Dermis microvascular lymphatic vessel endothelial cell (primary cell): Measurements from ENCODE around the gene ZFP36. TPM values are rescaled to one million over a fixed set of nuclear protein-coding genes. Genes with fewer than 3 reads are reported as not detected.

ENCODE experiments used
- DNase-seq, 2 donors: peaks; one replicate each; pipeline versions ENCODE4 v3.0.0 to v3.0.0-alpha.2; 2010; ENCODE audit warnings: low read depth in 2 of 2
- total RNA-seq: library from RNA; depleted of rRNA; stranded (reverse); fragments of >200 nt; gene quantifications from 2 replicates; pipeline ENCODE4 v1.2.1, GENCODE V29; 2014

The ZFP36 gene
- total RNA-seq, 1 donor from 2014 or later: 0.64 TPM

DNA sequence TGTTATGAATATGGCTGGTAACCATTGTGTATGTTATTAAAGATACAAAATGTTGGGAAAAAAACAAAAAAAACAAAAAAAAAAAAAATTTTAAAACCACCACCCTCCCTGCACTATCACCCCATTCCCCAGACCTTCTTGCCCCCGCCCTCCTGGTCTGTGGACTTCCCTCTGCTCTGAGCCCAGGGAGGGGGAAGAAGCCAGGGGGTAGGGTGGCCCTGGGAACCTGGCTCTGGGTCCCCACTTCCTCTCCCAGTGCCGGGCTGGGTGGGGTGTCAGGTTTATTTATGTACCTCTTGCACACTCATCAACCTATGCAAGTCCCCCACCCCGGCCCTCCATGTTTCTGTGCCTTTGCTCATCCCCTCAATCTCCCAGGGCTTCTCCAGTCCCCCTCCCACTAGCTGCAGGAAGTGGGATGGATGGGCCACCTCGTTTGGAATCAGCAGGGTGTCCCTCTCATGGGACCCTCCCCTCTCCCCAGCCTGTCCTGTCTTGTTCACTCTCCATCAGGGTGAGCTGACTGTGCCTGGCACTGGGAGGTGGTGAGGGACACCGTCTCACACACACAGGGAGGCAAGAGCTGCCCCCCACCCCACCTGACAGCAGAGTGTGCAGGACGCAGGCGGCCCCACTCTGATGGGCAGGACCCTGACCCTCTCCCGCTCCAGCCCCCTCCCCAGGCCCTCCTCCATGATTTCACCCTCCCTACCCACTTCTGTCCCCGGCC lies 21.6 kb upstream of the ZFP36 start:
- no peak for DNase-seq

DNA sequence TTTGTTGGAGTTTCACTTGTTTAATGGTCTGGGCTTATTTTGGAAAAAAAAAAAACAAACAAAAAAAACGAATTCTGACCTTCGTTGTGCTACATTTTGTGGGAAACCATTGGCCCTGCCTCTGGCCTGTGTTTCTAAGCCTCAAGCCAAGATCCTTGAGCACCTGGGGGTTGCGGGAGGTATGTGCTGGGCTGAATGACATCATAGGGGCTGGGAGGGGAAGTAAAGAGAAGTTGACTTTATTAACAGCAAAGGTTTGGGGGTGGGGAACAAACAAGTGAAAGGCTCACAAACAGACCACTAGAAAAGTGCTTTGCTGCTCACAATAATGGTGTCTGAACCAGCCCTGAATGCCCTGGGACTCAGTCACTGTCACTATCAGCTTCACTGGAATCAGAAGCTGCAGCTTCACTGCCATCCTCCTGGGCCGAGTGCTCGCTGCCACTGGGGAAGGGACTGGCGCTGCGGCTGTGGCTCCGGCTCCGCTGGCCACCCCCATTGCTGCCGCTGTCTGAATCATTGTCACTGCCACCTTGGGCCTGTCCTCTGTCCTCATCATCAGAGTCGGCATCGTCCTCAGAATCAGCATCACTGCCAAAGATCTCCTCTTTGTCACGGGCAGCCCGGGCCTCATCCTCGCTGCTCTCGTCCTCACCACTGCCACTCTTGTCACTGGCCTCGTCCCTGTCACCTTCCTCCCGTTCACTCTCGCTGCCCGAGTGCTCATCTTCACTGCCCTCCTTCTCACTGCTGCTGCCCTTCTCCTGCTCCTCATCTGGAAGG lies 20.8 kb upstream of the ZFP36 start:
- DNase-seq: no peak

DNA sequence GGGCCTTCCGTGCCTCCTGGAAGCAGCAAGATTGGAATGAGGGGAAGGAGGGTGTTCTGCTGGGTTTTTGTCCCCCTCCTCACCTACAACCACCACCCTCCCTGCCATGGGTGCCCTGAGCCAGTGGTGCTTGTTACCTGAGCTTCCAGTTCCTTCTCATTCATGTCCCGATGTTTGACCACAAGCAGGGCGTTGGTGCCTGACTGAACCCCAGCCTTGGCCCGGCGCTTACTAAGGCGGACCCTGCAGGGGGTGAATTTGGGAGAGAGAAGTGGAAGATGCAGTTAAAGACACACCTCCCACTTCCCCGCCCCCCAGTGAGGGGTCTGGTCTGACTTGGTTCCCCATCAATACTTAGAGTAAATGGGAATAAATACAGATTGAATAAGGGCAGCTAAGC lies 20.1 kb upstream of the ZFP36 start:
- no peak for DNase-seq

DNA sequence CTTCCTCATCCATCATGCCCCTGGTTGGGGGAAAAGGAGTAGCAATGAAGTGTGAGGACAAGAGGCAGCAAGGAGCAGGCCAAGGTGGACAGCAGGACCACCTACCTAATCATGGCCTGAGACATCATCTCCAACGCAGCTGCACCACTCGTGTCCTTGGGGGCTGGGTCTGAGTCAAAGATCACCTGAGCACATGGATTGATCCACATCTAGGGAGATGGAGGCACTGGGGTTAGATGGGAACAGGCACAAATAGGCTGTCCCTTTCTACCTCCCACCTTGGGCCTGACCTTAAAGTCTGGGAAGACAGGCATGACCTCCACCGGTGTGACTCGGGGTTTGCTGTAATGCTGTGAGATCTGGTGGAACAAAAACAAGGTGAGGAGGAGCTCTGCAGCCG lies 18.0 kb upstream of the ZFP36 start:
- no peak for DNase-seq

DNA sequence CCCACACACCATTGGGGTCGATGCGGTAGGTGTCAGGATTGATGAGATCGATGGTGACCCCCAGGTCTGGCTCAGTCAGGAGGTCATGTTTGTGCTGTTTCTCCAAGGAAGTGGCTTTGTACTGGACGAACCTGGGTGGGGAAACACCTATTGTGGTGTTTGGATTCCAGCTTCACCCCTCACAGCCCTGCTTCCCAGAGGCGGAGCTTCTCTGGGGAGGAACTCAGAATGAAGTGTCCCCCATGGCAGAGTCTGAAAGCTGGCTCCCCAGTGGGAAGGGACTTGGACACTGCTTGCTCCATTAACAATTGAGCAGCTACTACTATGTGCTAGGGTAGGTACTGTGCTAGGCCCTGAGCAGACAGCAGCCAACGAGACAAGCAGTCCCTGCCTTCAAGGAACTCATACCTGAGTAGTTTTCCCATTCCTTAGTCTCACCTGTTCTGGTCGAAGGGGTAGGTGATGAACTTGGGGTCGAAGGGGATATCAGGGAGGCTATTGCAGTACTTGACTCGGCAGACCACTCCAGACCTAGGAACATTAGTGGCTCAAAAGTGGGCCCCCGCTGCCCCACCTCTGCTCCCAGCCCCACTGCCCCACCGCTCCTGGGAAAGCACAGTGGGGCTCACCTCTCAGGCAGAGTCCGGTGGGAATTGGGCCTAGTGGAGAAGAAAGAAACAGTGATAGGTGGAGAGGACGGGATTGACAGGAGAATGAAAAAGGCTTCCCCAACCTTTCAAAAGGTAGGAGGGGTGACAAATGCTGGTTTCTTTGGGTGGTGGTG lies 16.8 kb upstream of the ZFP36 start:
- DNase-seq: no peak

DNA sequence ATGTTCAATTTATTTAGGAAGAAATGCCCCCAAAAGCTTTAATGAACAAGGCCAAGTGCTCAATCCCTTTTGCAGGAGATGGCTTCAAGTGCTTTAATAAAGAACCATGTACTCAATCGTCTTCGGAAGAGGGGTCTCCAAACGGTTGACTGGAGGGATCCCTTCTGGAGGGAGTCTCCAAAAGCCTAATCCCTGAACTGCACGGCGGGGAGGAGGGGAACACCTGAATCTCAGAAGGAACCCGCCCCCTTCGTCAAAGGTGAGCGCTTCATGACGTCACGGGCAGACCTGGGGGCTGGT lies 16.2 kb upstream of the ZFP36 start:
- DNase-seq: no peak

DNA sequence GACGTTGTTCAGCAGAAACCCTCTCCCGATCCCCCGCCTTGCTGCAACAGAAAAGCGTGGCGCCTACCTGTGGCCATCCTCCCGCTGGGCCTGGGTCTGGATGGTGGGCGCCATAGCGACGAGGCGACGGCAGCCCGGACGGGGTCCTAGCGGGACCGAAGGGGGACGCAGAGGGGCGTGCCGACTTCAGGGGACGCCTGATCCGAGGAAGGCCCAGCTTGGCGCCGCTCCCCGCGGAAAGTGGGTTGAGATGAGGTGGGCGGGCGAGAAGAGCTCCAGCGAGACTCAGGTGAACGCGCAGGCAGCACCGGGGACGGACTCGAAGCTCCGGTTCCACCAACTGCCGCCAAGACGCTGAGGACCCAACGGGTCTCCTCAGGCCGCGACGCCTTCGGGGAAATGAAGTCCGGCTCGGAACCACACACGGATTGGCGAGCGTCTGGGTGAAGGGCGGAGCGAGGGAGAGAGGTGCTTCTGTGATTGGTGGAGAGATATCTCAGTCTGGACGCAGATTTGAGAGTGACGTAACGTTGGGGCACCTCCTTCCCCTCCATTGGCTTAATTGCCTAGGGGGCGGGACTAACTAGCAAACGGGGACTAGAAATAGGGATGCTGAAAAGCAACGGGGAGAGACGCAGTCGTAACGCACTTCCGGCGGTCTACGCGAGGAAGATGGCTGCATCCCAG lies 15.8 kb upstream of the ZFP36 start, which contains the start of the genes MED29 and PAF1:
Gene MED29, plus strand, starts transcription at position 628 of the 687 bp plus-strand sequence. Its CDS starts 45 bp downstream, at position 673.
Gene PAF1, minus strand, starts transcription at position 356 of the 687 bp plus-strand sequence. Its CDS starts 242 bp downstream, at position 114.
- DNase-seq: peak; percentile 99 to 100

DNA sequence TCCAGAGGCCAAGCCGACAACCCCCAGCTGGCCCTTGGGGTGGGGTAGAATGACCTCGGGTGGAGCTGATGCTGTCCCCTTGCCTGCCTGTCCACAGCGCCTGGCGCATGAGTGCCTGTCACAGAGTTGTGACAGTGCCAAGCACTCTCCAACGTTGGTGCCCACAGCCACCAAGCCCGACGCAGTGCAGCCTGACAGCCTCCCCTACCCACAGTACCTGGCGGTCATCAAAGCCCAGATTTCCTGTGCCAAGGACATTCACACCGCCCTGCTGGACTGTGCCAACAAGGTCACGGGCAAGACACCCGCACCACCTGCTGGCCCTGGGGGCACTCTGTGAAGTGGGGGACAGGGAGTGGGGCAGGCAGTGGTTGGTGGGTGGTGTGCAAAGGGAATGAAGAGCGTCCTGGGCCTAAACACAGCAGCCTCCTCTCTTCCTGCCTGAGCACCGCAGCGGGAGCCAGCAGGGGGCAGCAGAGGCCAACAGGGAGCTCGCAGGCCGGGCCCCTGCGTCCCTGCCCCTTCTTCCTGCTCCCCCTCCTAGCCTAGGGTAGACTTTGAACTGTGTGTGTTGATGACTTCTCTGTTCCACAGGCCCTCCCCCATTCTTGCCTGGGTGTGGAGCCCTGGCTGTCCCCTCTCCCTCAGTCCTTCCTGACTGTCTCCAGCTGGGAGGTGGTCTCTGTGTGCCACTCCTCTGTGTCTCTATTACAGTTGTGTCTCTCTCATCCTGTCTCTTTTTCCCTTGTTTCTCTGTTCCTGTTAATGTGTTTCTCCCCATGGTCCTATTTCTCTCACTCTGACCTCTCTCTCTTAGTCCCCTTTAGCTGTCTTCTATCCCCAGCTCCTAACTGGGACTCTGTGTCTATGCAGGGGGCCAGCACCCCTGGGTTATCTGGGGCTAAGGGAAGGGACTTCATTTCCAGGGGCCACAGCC lies 9.0 kb upstream of the ZFP36 start:
- peak; percentile 65 to 85 for DNase-seq

DNA sequence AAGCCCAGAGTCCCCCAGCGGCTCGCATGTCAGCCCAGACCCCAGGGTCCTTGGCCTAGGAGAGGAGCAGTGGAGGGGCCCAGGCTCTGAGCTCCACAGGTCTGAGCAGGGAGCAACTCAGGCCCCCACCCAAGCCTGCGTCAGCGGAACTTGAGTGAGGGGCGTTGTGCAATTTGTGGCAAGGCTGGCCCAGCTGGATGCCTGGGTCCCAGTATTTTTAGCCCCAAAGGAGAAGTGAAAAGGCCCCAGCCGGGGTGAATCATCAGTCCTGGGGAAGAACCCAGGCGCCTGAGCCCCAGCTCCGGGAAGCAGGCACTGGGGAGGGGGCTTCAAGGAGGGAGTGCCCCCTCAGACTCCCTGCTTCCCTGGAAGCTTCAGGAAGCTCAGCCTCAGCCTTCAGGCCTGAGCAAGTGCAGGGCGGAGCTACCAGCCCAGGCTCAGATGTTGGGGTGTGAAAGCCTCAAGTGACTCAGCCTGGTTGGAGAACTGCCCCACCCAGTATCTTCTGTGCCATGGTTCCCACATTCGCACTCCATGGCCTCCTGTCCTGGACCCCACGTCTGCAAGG lies 8.3 kb upstream of the ZFP36 start:
- no peak for DNase-seq

DNA sequence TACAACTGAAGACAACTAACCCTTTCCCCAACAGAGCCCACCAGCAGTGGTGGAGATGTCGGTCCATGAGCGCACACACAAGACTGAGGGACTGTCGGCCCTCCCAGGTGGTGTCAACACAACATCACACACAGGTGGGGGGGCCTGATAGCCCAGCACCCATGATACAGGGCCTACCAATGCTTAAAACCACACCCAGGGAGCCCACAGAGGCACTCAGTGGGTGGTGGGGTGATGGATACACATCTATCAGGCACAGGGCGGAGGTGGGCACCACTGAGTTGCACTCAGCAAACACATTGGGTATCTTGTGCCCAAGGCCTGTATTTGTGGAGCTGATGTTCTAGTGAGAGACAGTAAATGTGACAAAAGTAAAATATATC lies 7.0 kb upstream of the ZFP36 start:
- no peak for DNase-seq

DNA sequence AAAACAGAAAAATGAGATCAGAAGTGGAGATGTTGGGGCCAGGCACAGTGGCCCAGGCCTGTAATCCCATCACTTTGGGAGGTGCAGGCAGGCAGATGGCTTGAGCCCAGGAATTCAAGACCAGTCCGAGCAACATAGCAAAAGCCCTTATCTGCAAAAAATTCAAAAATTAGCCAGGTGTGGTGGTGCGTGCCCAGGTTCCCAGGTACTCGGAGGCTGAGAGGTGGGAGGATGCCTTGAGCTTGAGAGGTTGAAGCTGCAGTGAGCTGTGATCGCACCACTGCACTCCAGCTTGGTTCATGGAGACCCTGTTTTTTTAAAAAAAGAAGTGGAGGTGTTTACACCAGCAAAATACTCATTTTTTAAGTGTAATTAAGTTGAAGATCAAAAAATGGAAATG lies 6.6 kb upstream of the ZFP36 start:
- DNase-seq: no peak

DNA sequence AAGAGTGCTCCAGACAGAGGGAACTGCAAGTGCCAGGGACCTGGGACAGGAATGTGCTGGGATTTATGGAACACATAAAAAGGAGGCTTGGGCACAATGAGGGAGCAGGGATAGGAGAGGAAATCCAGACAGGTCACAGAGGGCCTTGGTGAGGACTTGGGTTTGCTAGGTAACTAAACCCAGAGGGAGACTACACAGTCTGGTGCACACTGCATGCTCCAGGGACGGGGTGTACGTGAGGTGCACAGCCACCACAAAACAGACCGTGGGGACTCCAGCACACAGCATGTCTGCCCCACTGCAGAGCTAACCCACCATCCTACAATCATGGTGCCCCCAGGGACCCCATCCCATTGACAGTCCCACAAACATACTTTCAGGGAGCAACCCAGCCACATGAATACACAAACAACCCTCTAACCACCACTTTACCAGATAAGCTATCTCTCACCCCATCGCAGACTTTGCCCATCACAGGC lies 5.5 kb upstream of the ZFP36 start:
- no peak for DNase-seq

DNA sequence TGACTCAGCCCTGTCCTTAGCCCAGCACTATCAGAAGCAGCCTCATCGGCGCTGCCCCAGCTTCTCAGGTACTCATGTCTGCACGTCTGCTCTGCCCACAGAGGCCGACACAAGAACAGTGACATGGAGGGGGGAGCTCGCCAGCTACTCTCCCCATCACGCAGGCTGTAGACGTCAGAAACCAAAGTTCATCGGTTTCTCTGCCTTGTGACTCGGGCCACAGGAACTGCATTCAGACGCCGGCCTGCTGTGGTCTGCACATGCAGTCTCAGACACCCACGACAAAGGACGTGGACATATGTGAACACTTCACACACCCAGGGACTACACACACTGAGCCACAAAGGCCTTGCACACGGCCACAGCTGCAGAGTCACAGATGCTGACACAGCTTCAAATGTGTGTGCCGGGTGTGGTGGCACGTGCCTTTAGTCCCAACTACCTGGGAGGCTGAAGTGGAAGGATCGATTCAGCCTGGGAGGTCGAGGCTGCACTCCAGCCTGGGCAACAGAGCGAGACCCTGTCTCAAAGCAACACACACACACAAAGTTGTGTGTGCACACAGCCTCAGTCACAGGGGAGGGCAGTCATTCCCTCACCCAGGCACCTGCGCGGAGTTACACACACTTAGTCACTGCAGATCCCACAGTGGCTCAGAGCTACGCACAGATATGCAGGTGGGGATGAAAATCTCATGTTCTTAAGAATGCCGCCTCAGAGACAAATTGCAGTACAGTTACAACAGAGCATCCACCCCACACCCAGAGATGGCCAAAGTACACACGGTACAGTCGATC lies 4.9 kb upstream of the ZFP36 start:
- DNase-seq: no peak

DNA sequence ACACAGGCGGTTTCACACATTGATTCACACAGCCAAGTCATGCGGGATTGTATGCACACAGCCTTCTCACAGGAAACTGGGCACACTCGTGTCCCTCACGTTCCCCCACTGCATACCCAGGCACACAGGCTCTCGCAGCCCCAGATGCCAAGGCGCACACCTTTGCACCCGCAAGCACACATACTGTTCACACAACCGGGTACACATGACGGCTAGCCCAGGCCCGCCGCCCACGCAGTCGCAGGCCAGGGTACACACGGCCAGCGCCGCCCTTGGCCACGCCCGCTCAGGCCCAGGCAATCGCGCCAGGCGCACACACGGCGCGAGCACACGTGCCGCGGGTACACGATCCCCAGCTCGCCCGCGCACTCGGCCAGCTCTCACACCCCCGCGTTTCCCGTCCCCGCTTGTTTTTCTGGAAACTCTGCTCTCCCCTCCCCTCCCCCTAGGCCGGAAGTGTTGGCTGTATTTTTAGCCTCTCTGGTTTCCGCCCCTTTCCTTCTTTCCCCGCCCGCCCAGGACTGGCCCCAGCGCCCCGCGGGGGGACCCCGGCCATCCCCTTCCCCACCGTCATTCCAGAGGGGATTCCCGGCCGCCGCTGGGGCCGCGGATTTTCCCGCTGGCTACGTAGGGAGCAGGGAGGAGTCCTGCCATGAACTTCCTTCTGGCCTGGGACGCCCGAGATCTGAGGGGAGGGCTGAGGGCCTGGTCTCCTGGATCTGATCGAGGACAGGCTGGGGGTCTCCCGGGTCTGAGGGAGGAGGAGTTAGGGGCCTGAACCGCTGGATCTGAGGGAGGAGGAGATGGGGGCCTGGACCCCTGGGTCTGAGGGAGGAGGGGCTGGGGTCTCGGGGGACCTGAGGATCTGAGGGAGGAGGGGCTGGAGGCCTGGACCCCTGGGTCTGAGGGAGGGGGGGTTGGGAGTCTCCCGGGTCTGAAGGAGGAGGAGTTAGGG lies 4.0 kb upstream of the ZFP36 start:
- DNase-seq: peak; percentile 94 to 97

DNA sequence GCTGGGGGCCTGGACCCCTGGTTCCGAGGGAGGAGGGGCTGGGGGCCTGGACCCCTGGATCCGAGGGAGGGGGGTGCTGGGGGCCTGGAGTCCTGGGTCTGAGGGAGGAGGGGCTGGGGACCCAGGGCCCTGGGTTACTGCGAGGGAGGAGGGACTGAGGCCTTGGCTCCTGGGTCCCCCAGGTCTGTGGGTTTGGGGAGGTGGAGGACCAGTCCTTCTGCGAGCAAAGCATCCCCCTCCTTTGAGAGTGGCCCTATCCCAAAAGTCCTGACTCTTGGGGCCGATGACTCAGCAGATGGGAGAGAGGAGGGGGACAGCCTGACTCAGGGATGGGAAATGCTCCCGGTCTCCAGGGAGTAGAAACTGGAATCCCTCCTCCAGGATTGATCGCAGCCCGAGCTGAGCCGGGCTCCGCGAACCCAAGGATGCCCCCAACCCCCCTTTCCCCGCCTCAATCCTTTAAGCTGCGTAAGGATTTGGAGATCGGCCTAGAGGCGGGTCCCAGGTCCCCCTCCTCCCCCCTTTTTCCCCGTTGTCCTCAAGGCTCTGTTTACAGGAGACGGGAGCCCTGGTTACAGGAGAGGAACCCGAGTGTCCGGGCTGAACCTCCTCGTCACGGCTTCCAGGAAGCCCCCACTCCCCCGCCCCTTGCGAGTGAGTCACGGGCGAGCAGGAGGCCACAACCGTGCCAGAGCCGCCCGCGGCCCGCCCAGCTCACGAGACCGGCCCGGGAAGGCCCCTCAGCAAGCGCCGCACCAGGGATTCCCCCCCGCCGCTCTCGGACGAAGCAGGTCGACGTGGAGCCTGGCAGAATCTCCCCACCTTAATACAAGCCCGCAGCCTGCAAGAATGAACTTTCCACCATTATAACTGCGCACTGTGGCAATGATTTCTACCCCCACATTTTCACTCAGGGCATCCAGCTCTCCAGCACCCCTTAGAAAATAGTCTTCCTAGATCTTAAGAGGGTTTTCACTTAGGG lies 3.0 kb upstream of the ZFP36 start:
- peak; percentile 98 to 100 for DNase-seq

DNA sequence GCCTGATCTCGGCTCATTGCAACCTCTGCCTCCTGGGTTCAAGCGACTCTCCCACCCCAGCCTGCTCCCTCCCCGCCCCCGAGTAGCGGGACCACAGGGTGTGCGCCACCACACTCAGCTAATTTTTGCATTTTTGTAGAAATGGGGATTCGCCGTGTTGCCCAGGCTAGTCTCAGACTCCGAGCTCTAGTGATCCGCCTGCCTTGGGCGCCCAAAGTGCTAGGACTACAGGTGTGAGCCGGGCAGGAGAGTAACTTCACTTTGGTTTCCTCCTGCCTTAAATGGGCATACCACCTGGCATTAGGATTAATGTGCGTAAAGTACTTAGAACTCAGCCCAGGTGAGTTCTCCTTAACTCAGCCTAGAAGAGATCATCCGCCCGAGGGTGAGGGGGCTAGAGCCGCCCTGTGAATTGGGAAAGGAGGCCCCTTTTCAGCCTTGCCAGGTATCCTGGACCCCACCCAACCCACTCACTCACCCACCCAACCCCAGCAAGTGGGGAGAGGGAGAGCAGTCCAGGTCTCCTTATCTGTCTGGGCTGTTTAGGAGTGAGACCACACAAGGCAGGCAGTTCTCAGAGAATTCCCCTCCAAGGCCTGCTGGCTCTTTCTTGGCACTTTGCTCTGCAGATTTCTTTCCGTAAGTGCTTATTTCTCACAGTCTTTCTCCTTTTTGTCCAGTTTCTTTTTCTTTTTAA lies 1.2 kb upstream of the ZFP36 start:
- DNase-seq: no peak
